Fibroblast of skin of left quadriceps (primary cell): ENCODE results near the gene NELL2.

Source experiments
- DNase-seq, 2 experiments: peaks; one replicate each; pipeline ENCODE4 v3.0.0-alpha.2; 2013; ENCODE audit warnings: low read depth in 2 of 2

The NELL2 gene

DNA sequence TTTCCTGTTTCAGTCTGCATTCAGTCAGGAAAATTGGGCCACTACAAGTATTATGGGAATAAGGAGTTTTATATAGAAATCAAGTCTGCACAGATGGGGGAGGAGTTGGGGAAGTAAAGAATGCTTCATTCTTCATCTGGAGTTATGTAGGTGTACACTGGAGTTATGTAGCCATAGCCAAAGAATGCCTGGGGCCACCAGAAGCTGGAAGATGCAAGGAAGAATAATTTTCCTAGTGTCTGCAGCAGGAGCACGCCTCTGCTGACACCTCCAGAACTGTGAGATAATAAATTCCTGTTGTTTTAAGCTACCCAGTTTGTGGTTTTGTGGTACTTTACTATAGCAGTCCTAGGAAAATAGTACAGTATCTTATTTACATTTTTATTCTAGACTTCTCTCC is 333.4 kb downstream of the NELL2 start:
- no peak for DNase-seq

DNA sequence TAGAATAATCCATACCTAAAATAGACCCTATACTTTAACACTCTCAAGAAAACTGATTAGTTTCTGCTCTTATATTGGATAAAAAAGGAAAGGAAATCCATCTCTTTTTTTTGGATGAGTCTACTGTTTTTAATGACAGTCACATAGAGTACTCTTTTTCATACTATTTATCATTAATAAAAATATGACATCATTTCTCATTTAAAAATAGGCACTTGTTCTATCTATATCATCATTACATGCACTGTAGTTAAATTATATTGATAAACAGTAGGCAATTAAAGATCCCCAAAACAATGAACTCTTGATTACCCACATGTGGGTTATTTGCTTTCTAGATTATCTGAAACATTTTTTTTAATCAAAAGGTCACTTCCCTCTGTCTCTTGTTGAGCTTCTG is 338.8 kb downstream of the NELL2 start:
- DNase-seq = no peak

DNA sequence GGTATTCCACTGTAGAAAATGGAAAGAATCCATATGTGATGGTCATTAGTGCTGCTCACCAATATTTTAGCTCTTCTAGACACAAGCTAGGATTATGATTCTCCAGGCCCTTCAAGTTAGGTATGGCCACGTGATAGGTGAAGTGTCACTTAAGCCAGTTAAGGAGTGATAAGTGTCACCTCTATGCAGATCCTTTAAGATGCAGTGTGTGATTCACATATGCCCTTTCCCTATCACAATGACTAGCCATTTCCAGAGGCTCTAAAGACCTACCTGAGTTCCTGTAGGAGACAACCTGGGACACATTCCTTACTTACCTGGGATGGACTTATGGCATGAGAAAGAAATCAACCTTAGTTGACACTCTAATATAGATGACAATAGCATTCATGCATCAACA is 343.2 kb downstream of the NELL2 start:
- DNase-seq = no peak

DNA sequence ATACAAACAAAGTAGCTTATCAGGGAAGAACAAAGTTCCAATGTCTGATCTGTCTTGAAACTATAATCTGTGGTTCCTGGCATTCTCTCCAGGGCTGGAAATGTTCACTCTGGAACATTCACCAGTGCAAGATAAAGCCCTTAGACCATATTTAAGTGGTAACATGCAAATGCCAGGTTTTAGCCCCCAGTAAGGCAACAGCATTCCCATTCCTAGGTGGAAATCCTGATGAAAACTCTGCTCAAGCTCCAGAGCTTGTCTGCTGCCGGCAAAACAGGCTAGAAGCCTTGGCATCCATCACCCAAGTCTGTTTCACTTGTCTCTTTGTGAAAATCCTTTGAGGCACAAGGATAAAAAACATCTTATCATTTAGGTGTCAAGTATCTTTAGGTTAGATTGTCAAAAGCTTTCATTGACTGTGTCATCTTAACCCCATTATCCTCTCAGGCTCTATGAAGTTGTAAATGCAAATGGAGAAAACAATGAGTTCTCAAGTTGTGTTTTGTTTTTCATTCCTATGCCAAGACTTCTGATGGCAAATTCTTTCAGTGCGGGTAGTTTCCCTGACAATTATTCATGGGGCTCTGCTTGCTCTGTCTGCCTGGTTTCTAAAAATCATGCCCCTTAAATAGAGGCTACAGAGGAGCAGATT is 344.7 kb downstream of the NELL2 start:
- DNase-seq = no peak

DNA sequence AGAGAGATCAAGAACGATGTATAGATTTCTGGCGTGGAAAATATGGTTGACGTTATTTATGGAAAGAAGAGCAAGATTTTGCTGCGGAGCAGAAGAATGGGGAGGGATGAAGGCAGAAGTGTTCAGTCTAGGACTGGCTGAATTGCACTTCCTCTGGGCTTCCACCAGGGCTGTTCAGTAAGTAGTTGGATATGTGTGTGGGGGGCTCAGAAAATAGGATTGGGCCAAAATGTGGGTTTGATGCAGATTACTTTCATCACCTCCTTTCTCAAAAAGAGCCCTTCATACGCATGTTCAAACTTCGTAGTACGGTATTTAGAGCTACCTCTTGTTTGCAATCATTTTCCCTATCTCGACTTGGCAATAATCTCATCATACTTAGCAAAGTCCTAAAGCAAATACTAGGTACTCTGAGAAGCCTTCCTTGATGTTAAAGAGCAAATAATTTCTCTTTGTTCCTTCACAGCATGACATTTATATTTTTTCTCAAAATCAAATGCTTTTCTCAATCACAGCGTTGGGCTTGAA is 349.4 kb downstream of the NELL2 start:
- DNase-seq = no peak

DNA sequence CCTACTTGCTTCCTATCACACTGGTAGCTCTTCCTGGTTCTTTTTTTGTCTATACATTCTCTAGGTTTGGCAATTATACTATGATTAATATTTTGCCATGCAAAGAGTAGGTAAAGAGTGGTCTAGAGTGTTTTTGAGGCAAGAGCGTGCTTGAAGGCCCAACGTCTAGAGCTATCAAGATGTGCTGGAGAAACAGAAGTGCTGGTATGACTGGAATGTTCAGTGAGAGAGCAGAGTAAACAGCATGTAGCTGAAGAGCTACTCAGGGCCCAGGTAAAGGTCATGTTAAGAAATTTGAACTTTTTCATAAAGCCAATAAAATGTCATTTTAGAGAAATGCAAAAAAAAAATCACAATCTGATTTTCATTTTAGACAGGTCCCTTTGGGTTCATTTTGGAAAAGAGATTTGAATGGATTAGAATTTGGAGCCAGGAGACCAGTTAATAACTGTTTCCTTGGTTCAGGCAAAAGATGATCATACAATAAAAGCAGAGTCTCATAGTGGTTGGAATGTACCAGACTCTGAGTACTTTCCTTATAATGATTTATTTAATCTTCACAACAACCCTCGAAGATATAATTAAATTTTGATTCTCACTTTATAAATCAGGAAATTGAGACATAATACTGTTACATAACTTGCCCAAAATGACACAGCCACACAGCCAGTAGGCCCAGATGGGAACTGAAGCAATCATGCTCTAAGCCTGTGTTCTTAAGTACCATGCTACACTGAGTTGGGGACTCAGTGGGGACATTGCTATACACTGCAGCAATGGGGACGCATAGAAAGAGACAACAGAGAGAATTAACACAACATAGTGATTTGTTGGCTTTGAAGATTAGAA is 350.1 kb downstream of the NELL2 start:
- no peak for DNase-seq

DNA sequence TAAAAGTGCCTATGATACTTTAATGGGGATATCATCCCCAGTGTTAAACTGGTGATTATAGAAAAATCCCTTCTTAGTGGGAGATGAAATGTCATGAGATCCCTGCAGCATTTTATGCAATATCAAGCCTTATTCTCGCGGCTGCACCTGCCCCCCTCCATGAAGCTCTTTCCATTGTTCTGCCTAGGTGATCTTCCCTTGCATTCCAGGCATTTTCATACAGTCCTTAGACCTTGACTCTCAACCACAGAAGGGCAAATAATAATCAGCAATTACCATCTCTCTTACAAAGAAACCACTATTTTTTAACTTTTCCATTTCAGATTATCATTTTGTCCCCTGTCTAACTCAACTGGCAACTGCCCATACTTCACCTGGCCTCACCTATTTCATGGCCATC is 352.3 kb downstream of the NELL2 start:
- no peak for DNase-seq

DNA sequence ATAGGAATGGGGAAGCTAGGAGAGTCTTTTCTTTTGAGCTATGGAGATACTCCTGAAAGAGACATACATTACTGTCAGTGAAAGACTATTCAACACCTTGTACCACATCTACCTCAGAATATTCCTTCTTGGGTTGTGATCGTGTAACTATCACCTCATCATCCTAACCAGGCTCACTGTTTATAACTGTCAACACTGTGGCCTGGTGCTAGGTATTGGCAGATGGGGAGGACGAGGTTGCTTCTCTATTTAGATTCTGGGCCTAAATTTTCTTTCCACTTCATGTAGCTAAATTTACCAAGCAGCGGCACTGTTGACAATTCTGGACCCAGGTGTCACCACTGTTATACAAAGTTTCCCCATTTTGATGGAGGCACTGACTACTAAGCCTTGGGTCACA is 354.4 kb downstream of the NELL2 start:
- DNase-seq = no peak

DNA sequence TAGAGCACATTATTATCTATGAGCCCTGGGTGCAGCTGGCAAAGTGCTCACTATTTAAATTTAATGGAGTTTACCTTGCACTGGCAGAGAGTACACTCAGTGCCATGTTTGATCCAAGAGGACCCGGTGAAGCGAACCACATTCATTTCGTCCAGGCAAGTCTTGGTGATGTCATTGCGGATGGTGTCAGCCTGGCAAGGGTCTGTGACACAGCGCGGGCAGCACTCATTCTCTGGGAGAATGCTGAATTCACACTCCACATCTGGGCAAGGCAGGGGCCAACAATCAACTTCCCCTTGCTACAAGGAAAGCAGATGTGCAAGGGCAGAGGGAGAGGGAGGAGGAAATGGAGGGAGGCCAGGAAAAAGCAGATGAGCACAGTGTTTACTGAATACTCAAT is 356.2 kb downstream of the NELL2 start:
- no peak for DNase-seq

DNA sequence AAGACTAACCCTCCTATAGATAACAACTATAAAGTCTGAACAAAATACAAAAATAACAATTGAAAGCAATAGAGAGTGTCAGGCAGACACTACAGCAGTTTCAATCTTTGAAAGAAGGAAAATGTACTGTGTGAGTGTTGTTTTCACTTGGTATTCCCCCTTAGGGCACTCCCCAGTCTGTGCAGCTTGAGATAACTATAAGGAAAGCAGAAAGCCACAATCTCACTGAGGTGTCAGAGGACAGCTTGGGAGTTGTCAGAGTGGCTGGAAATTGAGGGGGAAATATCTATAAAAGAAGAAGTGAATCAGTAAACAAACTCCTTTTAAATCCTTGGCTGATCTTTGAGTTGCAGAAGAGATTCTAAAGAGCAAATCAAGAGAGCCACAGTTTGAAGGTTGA is 364.8 kb downstream of the NELL2 start:
- no peak for DNase-seq

DNA sequence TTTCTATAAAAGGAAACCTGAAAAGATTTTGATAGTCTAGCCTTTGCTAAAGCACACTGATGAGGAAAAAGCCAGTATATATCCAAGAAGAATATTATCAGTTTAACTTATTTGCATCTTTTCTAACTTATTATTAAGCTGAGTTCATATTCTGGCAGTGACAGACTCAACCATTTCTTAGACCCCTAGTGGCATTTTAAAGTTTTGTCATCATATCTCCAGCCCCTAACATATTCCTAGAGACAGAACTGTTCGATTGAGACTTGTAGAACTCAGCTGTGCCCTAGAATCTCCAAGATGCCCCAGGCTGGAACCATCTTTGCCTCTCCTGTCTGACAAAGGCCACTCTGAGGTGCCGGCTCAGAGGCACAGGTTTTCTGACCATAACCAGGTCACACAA is 365.6 kb downstream of the NELL2 start:
- no peak for DNase-seq

DNA sequence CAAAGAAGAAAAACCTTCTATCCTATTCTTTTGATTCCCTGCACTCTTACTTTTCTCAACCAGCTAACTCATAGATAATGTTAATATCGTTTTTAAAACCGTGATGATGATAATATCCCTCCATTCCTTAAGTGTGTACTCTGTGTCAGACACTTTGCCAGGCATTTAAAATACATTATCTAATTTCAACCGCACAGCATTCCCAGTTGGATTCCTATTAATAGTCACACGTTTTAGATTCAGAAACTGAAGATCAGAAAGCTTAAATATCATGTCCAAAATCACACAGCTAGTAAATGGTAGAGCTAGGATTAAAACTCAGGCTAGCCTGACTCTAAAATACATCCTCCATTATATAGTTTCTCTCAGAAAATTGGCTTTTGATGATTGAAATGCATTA is 366.0 kb downstream of the NELL2 start:
- no peak for DNase-seq

DNA sequence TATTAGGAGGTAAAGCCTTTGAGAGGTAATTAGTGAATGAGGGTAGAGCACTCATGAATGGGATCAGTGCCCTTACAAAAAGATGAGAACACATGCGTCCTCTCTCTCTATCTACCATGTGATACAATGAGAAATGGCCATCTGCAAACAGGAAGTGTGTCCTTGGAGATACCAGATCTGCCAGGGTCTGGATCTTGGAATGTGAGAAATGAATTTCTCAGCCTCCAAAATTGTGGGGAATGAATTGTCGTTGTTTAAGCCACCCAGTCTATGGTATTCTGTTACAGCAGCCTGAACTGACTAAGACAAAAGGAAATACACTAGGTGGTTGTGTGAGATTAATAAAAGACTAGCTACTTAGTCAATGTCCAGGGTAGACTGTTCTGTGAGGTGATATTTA is 366.6 kb downstream of the NELL2 start:
- no peak for DNase-seq

DNA sequence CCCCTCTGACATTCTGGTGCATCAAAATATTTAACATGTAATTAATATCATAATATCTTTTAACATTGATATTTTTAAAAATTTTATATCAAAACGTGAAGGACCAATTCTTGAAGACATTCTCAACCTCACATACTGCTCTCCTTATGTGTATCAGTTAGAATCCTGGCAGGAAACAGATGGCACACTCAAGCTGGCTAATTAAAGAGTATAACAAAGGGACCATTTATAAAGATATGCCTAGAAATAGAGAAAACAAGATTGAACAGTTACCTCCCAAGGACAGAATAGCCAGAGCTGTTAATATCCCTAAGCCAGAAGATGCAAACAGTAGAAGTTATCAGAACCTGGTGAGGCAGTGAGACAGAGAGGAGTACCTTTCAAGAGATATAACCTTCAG is 368.7 kb downstream of the NELL2 start:
- no peak for DNase-seq

DNA sequence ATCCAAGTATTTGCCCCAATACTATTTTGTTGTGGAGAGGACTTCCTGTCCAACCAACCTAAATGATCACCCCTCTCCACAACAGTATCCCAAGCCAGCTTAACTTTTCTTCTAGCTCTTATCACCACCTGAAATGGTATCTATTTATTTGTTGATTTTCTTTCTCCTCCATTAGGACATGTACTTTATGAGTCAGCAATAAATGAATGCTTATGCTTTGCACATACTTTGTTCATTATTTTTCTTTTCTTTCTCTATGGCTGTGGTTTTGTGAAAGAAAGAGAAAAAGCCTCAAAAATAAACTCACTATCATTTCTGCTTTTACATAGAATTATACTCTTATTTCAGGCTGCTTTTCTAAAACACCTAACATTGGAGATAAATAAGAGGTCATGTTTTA is 371.3 kb downstream of the NELL2 start:
- no peak for DNase-seq

DNA sequence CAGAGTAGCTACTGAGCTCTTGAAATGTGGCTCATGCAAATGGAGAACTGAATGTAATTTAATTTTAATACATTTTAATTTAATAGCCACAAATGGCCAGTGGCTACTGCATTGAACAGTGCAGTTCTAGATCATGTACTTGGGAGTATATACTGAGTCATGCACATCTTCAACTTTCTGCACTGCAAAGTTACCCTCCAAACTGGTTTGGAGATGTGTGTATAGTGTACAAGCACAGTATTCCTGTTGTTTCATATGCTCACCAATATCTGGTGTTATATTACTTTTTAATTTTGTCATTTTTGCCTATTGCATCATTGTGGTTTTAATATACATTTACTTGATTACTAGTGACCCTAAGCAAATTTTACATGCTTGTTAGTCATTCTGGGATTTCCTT is 372.8 kb downstream of the NELL2 start:
- no peak for DNase-seq

DNA sequence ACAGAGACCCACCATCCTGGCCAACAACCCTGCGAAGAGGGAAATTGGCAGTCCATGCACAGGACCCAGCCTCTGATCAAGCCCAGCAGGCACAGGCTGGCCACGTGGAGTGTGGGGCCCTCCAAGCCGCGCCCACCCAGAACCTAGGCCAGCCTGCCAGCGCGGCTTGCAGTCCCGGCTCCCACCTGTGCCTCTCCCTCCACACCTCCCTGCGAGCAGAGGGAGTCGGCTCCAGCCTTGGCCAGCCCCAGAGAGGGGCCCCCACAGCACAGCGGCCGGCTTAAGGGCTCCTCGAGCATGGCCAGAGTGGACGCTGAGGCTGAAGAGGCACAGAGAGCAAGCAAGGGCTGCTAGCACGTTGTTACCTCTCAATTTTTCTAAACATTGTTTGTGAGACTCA is 373.4 kb downstream of the NELL2 start:
- DNase-seq = no peak

DNA sequence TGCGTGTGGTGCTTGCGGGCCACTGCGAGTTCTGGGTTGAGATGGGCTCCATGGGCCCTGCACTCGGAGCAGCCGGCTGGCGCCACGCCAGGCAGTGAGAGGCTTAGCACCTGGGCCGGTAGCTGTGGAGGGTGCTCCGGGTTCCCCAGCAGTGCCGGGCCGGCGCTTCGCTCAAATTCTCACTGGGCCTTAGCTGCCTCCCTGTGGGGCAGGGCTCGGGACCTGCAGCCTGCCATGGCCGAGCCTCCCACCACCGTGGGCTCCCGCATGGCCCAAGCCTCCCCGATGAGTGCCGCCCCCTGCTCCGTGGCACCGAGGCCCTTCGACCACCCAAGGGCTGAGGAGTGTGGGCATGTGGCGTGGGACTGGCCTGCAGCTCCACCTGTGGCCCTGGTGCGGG is 375.7 kb downstream of the NELL2 start:
- no peak for DNase-seq

DNA sequence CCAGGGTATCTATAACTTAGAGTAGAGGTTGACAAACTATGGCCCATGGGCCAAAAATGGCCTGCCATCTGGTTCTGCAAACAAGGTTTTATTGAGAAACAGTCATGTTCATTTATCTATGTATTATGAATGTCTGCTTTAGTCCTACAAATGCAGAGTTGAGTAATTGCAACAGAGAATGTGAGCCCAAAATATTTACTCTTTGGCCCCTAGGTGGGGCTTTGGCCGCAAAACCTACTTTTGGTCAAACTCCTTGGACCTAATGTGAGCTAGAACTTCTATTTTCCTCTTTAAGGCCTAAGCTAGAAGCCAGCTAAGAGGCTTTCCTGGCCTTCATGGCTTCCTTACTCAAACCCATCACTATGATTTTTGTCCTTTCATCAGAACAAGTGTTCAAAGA is 379.1 kb downstream of the NELL2 start:
- no peak for DNase-seq

DNA sequence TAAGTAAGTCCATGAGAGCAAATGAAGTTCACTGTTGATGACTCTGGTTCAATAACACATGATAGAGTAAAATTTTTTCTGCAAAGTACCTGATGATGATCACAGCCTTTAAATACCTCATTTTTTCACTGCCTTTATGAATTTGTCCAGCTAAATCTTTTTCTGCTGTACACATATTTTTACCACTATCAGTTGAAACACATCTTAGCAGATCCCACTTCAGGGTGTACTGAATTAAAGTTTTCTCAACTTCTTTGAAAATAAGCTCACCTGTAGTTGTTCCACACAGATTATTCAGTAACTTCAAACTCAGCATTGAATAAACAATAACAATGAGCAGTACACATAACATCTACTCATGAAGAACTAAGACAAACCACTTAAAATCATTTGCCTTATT is 385.9 kb downstream of the NELL2 start:
- no peak for DNase-seq

DNA sequence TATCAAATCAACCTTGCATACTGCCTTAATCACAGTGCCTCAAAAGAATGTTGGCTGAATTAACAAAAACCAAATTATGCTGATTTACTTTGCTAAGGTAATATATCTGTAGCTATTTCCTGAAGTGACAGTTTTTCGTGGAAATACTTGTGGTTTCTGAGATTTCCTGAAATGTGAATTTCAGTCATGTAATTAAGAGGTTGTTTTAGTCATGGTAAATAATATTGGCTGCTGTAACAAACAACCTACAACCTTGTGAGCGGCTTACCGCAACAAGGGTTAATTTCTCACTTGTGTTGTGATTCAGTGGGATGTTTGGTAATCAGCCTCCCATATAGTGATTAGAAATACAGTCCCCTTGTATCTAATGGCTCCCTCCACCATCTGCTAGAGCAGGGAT is 387.9 kb downstream of the NELL2 start:
- DNase-seq = no peak

DNA sequence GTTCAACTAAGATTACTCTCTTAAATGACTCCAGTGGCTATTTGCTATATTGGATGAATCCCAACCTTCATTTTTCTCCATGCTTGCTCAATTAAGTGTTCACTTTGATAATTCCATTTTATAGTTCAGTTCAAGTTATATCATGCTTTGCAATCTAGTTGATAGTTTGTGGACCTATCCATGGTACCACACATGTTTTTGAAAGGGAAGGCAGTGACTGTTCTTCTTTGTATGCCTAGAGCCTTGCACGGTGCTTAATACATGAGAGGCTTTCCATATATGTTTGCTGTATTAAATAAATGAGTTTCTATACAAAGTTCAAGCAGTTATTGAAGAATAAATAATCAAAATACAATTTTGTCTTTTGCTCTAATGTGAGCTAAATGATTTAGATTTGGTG is 391.3 kb downstream of the NELL2 start:
- no peak for DNase-seq

DNA sequence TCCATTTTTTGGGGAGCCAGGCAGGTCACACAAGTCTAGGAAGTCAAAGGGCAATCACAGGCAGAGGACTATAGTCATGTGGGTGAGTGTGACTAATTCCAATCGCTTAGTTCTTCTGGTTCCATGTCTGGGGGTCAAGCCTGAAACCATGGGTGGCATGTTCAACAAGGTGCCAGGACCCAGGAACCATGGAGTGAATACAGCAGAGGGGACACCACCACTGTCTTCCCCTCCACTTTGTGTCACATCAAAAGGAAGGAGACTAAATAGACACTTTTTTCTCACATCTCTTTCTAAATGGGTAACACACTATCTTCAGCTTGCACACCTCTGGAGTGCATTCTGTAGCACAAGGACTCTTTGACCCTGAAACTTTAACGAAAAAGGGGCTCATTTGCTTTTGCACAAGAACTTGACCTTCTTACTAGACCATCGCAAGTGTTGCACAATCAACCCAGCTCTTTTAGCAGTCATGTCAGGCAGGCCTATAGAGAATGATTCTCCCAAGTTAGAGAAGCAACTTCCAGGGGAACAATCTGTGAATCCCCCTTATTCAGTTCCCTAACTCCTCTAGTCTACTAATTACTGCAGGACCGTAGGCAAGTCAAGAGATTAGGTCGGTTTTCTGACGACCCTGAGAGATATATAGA is 398.7 kb downstream of the NELL2 start:
- no peak for DNase-seq
